ENCODE results near the gene AFG1L. TPM values are rescaled to one million over a fixed set of nuclear protein-coding genes. Genes with fewer than 3 reads are reported as not detected.

Gene AFG1L
- total RNA-seq, 1 experiment from 2014 or later, result 7.2 TPM

GRCh38 chr6:108253241-108253640 lies 41.6 kb upstream of the AFG1L start:
- ChIA-PET CTCF (interaction anchor here (0.7 kb wide), 2 partner anchors 288 to 744 kb away, joined by 4 to 5 read pairs; no protein-coding TSS in a partner anchor), POLR2A (interaction anchor here (0.7 kb wide), 1 partner anchor 41 kb away, joined by 7 read pairs; no protein-coding TSS in a partner anchor)
- Histone ChIP-seq H3K4me1 (no peaks in the 10 kb centered on the region), H3K9me3 (no peaks in the 10 kb centered on the region), H3K36me3 (ENCODE audit: control insufficient read depth, insufficient read depth, low read length) (no peaks in the 10 kb centered on the region), H3K4me3 (ENCODE audit: low read depth, low read length) (no peak overlapping the region), H3K27me3 (replicated peaks; ENCODE audit: control insufficient read depth, insufficient read depth, low read length) (no peaks in the 10 kb centered on the region)
- intact Hi-C loops (cut with micrococcal nuclease; ENCODE audit: unreplicated experiment), result no loop called here
- Mint-ChIP-seq H3K36me3 (ENCODE audit: insufficient read depth, unreplicated experiment) (peaks cover 11% of the 10 kb centered on the region), H3K4me3 (ENCODE audit: unreplicated experiment) (no peak overlapping the region), H3K4me1 (ENCODE audit: low read depth, unreplicated experiment) (peaks cover 20% of the 10 kb centered on the region), H3K27ac (ENCODE audit: unreplicated experiment) (no peak overlapping the region), H3K27me3 (ENCODE audit: insufficient read depth, unreplicated experiment) (no peaks in the 10 kb centered on the region), H3K9me3 (ENCODE audit: unreplicated experiment) (no peaks in the 10 kb centered on the region)
- TF ChIP-seq CTCF (IDR thresholded peaks at IDR 0.05; ENCODE audit: insufficient read depth in 1 of 2, low read depth in 1 of 2, low read length in 1 of 2, severe bottlenecking in 1 of 2, unreplicated experiment in 1 of 2), result no peak
- BruUV-seq (replicated peaks), result no TSS peak
- DNase-seq, result no peak

GRCh38 chr6:108254433-108255410 lies 40.1 kb upstream of the AFG1L start:
- DNase-seq, result no peak
- no TSS peak for BruUV-seq (replicated peaks)
- Mint-ChIP-seq H3K27ac (ENCODE audit: unreplicated experiment) (no peak overlapping the region), H3K36me3 (ENCODE audit: insufficient read depth, unreplicated experiment) (peaks cover 11% of the 10 kb centered on the region), H3K9me3 (ENCODE audit: unreplicated experiment) (no peaks in the 10 kb centered on the region), H3K4me3 (ENCODE audit: unreplicated experiment) (no peak overlapping the region), H3K4me1 (ENCODE audit: low read depth, unreplicated experiment) (peaks cover 20% of the 10 kb centered on the region), H3K27me3 (ENCODE audit: insufficient read depth, unreplicated experiment) (no peaks in the 10 kb centered on the region)
- intact Hi-C loops (cut with micrococcal nuclease; ENCODE audit: unreplicated experiment), result no loop called here
- TF ChIP-seq CTCF (IDR thresholded peaks at IDR 0.05; ENCODE audit: insufficient read depth in 1 of 2, low read depth in 1 of 2, low read length in 1 of 2, severe bottlenecking in 1 of 2, unreplicated experiment in 1 of 2), result no peak
- CTCF ChIA-PET, result interaction anchor here (1.2 kb wide), 1 partner anchor 237 kb away, joined by 4 read pairs; no protein-coding TSS in a partner anchor
- no peaks in the 10 kb centered on the region for H3K36me3 ChIP-seq (ENCODE audit: control insufficient read depth, insufficient read depth, low read length)
- no peaks in the 10 kb centered on the region for H3K9me3 ChIP-seq
- no peaks in the 10 kb centered on the region for H3K27me3 ChIP-seq (replicated peaks; ENCODE audit: control insufficient read depth, insufficient read depth, low read length)
- peaks cover 7% of the 10 kb centered on the region; the same call in 1 of the 2 replicates for H3K4me1 ChIP-seq
- no peak overlapping the region for H3K4me3 ChIP-seq (ENCODE audit: low read depth, low read length)
- POLR2A ChIA-PET, result no interaction called here

- H3K9me3 ChIP-seq, result no peaks in the 10 kb centered on the region
- H3K4me1 Mint-ChIP-seq (ENCODE audit: low read depth, unreplicated experiment), result no peaks in the 10 kb centered on the region
- ChIA-PET CTCF (interaction anchor here (0.9 to 1.6 kb wide), 3 partner anchors 19 to 231 kb away, joined by 3 to 11 read pairs (median 3); no protein-coding TSS in a partner anchor), POLR2A (interaction anchor here (0.7 to 1.4 kb wide), 5 partner anchors 34 to 302 kb away, joined by 3 to 10 read pairs (median 5); partner anchors contain the start of genes AFG1L and SEC63)
- H3K27me3 ChIP-seq (replicated peaks; ENCODE audit: control insufficient read depth, insufficient read depth, low read length), result no peaks in the 10 kb centered on the region
- peak overlapping the region; percentile 87 for H3K27ac Mint-ChIP-seq (ENCODE audit: unreplicated experiment)
- BruUV-seq (replicated peaks), result no TSS peak
- H3K4me3 Mint-ChIP-seq (ENCODE audit: unreplicated experiment), result peak overlapping the region; percentile 92
- H3K4me3 ChIP-seq (ENCODE audit: low read depth, low read length), result peak overlapping the region; percentile 87
- peaks cover 6% of the 10 kb centered on the region for H3K36me3 Mint-ChIP-seq (ENCODE audit: insufficient read depth, unreplicated experiment)
- no peaks in the 10 kb centered on the region for H3K27me3 Mint-ChIP-seq (ENCODE audit: insufficient read depth, unreplicated experiment)
- peak; percentile 36 to 40 for DNase-seq
- peaks cover 8% of the 10 kb centered on the region; the same call in 1 of the 2 replicates for H3K4me1 ChIP-seq
- intact Hi-C loops (cut with micrococcal nuclease; ENCODE audit: unreplicated experiment), result loop anchor here (2.0 to 5.0 kb wide), 3 partner anchors 102 to 233 kb away; no protein-coding TSS in a partner anchor
- H3K9me3 Mint-ChIP-seq (ENCODE audit: unreplicated experiment), result no peaks in the 10 kb centered on the region
- no peak for TF ChIP-seq CTCF (IDR thresholded peaks at IDR 0.05; ENCODE audit: insufficient read depth in 1 of 2, low read depth in 1 of 2, low read length in 1 of 2, severe bottlenecking in 1 of 2, unreplicated experiment in 1 of 2)
- H3K36me3 ChIP-seq (ENCODE audit: control insufficient read depth, insufficient read depth, low read length), result no peaks in the 10 kb centered on the region
These were observed 34.6 kb upstream of the AFG1L start for GRCh38 chr6:108260126-108260808.
